Mesodermal cell (in vitro differentiated cells): Measurements from ENCODE around the gene COX18.

Experiments
- H3K27ac ChIP-seq: 2 replicates; pipeline ENCODE4 v1.7.0; 2013; ENCODE audit warnings: mild to moderate bottlenecking, low read depth, low read length, moderate library complexity; ENCODE audit not compliant: severe bottlenecking
- H3K36me3 ChIP-seq: 2 replicates; pipeline ENCODE4 v1.7.1; 2013; ENCODE audit warnings: mild to moderate bottlenecking, low read length, moderate library complexity; ENCODE audit not compliant: control insufficient read depth, insufficient read depth
- H3K4me1 ChIP-seq: one replicate; pipeline ENCODE4 v1.7.1; 2013; ENCODE audit warnings: mild to moderate bottlenecking, low read length; ENCODE audit not compliant: insufficient read depth, control insufficient read depth, poor library complexity, severe bottlenecking
- H3K4me3 ChIP-seq: 2 replicates; pipeline ENCODE4 v1.7.0; 2013; ENCODE audit warnings: low read length, control low read depth, mild to moderate bottlenecking; ENCODE audit not compliant: insufficient read depth, poor library complexity, severe bottlenecking; ENCODE audit errors: extremely low read depth
- H3K9me3 ChIP-seq: 2 replicates; pipeline ENCODE4 v1.7.1; 2013; ENCODE audit warnings: mild to moderate bottlenecking, low read length, moderate library complexity; ENCODE audit not compliant: control insufficient read depth
- WGBS, 2 experiments: methylation state at CpG; one replicate each; pipeline ENCODE4 v1.1.5; 2013; ENCODE audit warnings: missing lambda C conversion rate in 2 of 2; ENCODE audit not compliant: insufficient coverage in 2 of 2; 5-methylcytosine and 5-hydroxymethylcytosine counted together

Gene COX18

GRCh38 chr4:73013310-73013709 lies 56.2 kb downstream of the COX18 start:
- no peak overlapping the region for H3K4me3 ChIP-seq
- H3K4me1 ChIP-seq, result no peaks in the 10 kb centered on the region
- H3K27ac ChIP-seq, result no peak overlapping the region
- 80% methylated on average over 1 of the region's 1 CpG; no CpG with 5 or more reads in 1 of the 2 experiments for WGBS, 2 experiments
- peaks cover 3% of the 10 kb centered on the region for H3K9me3 ChIP-seq
- no peaks in the 10 kb centered on the region for H3K36me3 ChIP-seq

GRCh38 chr4:73012673-73013072 lies 56.8 kb downstream of the COX18 start:
- no peak overlapping the region for H3K4me3 ChIP-seq
- peaks cover 3% of the 10 kb centered on the region for H3K9me3 ChIP-seq
- no peaks in the 10 kb centered on the region for H3K4me1 ChIP-seq
- H3K27ac ChIP-seq, result no peak overlapping the region
- WGBS, 2 experiments, result 86 to 95% methylated on average over 4 of the region's 4 CpGs
- H3K36me3 ChIP-seq, result no peaks in the 10 kb centered on the region

- no peaks in the 10 kb centered on the region for H3K4me1 ChIP-seq
- H3K9me3 ChIP-seq, result peaks cover 3% of the 10 kb centered on the region
- no peak overlapping the region for H3K4me3 ChIP-seq
- no peaks in the 10 kb centered on the region for H3K36me3 ChIP-seq
- 96 to 98% methylated on average over 4 of the region's 4 CpGs for WGBS, 2 experiments
- no peak overlapping the region for H3K27ac ChIP-seq
Measured at GRCh38 chr4:73011629-73011985, 57.9 kb downstream of the COX18 start.

- no peaks in the 10 kb centered on the region for H3K36me3 ChIP-seq
- no peaks in the 10 kb centered on the region for H3K4me1 ChIP-seq
- H3K27ac ChIP-seq, result no peak overlapping the region
- WGBS, 2 experiments, result 78 to 100% methylated on average over 2 to 3 of the region's 4 CpGs
- H3K9me3 ChIP-seq, result peaks cover 3% of the 10 kb centered on the region
- no peak overlapping the region for H3K4me3 ChIP-seq
Measured at GRCh38 chr4:73010789-73011628, 58.5 kb downstream of the COX18 start.

- Histone ChIP-seq H3K27ac (no peak overlapping the region), H3K36me3 (no peaks in the 10 kb centered on the region), H3K4me3 (no peak overlapping the region), H3K9me3 (peaks cover 3% of the 10 kb centered on the region), H3K4me1 (no peaks in the 10 kb centered on the region)
- no CpG with 5 or more reads among the region's 1 CpG for whole genome bisulfite sequencing, 2 experiments
Measured at GRCh38 chr4:73007526-73008100, 61.9 kb downstream of the COX18 start.

- WGBS, 2 experiments, result 100% methylated on average over 1 of the region's 6 CpGs; no CpG with 5 or more reads in 1 of the 2 experiments
- no peaks in the 10 kb centered on the region for H3K9me3 ChIP-seq
- no peaks in the 10 kb centered on the region for H3K4me1 ChIP-seq
- no peak overlapping the region for H3K4me3 ChIP-seq
- H3K36me3 ChIP-seq, result no peaks in the 10 kb centered on the region
- no peak overlapping the region for H3K27ac ChIP-seq
Measured at GRCh38 chr4:73006286-73006990, 63.1 kb downstream of the COX18 start.

GRCh38 chr4:73005514-73005913 lies 64.0 kb downstream of the COX18 start:
- 100% methylated on average over 1 of the region's 1 CpG; no CpG with 5 or more reads in 1 of the 2 experiments for WGBS, 2 experiments
- Histone ChIP-seq H3K4me3 (no peak overlapping the region), H3K27ac (no peak overlapping the region), H3K4me1 (no peaks in the 10 kb centered on the region), H3K36me3 (no peaks in the 10 kb centered on the region), H3K9me3 (no peaks in the 10 kb centered on the region)
